HG03521 (cell line): ENCODE results near the gene PLXNA2.

Experiments
- ATAC-seq: cut with Tn5 transposase; IDR thresholded peaks from one replicate; pipeline ENCODE4 v1.9.1; 2021; ENCODE audit warnings: mild to moderate bottlenecking, moderate library complexity; ENCODE audit not compliant: unreplicated experiment

PLXNA2 gene

GRCh38 chr1:208078752-208079151 is 165.4 kb downstream of the PLXNA2 start:
- ATAC-seq = no peak

- ATAC-seq = no peak
Measured at GRCh38 chr1:208077232-208078075, 166.7 kb downstream of the PLXNA2 start.

- no peak for ATAC-seq
Measured at GRCh38 chr1:208074353-208074752, 169.8 kb downstream of the PLXNA2 start.

DNA sequence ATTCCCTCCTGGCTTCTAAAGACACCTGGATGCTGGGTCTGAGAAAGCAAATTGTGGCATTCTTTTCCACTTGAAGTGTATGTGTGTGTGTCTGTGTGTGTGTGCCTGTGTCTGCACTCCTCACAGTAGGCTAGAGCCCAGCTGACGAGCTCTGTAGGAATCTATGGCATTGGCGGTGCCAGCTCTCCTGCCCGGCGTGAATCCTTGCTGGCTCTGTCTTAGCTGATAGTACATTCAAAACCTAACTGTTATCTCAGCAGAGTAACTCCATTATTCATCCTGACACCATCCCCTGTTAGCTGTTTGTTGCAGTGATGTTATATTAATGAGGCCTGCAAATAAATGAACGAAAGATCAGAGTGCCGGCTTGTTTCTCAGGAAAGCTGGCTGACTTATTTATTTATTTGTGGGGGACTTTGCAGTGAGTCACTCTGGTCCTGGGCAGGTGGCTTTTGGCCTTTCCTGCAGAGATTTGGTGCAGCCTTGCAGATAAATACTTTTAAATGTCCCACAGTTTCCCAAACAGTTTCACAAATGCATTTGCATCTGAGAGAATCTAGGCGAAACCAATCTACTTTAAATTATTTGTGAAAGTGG is 172.7 kb downstream of the PLXNA2 start:
- no peak for ATAC-seq

DNA sequence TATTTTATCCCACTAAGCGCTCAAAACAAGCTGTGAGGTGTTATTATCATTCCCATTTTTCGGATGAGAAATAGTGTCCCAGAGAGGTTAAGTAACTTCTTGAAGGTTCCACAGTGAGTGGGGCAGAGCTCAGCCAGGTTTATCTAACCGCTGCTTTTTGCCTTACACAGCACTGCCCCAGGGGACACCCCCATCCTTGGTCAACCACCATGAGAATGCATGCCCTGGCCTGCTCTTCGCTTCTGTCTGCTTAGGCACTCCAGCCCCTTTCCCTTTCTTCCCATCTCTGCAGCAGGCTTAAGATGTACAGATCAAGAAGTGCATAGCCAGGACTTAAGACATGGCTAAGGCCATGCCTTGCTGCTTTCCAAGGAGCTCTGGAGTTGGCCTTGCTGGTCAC is 174.3 kb downstream of the PLXNA2 start:
- ATAC-seq = no peak

DNA sequence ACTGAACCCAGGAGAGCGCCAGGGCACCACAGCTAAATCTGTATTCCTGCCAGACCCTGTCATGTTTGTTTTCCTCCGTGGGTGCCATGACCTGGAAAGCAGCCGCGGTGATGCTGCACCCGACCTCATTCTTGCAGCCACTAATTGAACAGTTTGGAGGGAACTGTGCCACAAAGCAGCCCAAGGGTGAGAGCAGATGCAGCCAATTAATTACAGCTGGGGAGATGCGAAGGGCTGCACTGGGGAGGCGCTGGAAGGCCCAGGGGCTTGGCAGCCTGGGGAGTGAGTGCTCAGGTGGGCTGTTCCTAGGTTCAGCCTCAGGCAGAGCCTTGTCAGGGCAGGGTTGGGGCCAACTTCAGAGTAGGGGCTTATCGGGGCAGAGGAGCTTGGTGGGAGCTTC is 174.9 kb downstream of the PLXNA2 start:
- no peak for ATAC-seq

DNA sequence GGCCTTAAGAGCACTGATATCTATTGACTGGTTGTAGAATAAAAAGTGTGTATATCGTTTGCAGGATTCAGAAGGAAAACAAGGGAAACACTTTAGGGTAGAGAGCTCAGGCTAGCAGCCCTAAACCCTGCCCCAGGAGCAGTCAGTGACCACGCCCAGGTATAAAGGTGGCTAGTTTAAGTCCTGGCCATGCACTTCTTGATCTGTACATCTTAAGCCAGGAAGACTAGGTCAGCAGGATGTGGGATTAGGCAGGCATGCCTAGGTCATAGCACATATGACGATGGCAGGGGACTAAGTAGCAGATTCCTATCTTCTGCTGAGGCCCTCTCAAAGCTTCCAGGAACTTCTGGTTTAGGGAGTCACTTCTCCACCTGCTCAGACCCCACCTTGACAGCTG is 175.3 kb downstream of the PLXNA2 start:
- no peak for ATAC-seq

DNA sequence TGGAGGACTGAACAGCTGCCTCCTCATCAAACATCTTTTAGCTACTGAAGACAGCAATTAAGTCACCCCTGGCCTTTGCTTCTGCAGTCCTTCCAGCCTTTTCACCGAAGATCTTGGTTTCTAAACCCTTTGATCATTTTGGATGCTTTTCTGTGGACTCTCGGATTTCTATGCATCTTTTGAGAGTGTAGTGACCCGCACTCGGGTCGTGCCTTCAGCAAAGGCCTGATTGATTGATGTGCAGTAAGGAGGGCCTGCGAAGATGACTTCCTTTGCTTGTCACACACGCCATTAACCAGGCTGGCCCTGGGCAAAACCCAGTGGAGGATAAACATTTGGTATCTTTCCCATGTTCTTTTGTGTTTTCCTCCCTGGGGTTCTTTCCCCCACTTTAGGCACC is 175.8 kb downstream of the PLXNA2 start:
- ATAC-seq = no peak

DNA sequence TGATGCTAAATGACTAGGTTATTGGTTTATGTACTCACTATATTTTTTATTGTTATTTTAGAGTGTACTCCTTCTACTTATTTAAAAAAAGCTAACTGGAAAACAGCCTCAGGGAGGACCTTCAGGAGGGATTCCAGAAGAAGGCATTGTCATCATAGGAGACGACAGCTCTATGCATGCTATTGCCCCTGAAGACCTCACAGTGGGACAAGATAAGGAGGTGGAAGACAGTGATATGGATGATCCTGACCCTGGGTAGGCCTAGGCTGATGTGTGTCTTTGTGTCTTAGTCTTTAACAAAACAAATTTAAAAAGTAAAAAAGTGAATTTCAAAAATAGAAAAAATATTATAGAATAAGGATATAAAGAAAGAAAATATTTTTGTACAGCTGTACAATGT is 177.6 kb downstream of the PLXNA2 start:
- no peak for ATAC-seq

- ATAC-seq = no peak
Measured at GRCh38 chr1:208065862-208066261, 178.3 kb downstream of the PLXNA2 start.

DNA sequence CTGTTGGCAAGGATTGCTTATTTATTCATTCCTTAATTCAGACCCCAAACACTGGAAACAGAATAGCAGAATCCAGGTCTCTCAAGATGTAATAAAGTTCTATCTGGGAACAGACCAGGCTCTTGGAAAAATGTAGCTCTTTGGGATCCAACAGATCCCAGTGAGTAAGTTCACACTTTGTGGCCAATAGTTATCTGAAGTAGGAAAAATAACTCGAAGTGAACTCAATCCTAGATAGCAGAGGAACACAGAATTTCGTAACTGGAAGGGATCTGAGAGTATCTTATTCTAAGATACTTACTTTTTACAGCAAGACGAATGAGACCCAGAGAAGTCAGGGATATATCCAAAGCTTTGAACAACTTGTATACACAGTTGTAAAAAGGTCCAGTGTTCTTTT is 182.6 kb downstream of the PLXNA2 start:
- ATAC-seq = no peak

DNA sequence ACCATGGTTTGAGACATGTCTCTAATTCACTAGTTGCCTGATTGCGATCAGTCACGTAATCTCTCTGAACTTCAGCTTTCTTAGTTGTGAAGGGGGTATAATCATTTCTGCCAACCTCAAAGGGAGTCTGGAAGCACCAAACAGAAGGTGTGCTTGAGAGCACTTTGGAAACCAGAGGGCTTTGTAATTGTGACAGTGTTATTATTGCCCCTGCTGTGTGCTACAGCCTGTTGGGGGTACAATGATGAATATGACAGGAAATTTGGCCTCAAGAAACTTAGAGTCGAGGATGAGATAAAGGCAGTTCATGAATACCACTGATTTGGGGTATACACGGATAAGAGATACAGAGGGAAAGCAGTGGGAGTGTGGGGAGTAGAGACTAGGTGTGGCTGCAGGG is 183.1 kb downstream of the PLXNA2 start:
- no peak for ATAC-seq

DNA sequence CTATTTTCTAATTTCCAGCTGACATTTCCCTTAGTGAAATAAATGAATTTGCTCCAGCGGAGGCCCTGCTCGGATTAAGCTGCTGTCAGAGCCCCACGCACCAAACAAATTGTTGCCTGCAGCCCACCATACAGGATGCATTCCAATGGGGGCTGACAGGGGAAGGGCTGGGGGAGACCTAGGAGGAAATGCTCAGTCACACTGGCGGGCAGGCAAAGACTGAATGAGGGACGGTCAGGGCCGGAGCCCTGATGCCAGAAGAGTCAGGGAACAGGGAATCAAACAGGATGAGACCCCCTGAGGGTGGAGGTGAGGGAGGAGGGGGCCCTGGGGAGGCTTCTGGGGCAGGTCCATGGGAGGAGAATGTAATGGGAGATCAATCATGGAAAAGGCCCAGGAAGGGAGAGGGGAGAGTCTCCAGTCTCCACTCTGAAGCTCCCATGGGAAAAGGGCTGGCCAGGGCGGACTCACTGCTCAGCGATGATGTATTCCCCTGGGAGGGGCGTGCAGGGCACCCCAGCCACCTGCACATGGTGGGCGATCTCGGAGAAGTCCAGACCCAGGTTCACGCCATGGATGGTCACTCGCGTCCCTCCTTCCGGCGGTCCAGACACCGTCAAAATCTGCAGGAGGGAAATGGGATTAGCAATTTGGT is 183.8 kb downstream of the PLXNA2 start:
- no peak for ATAC-seq

GRCh38 chr1:208059409-208060001 is 184.7 kb downstream of the PLXNA2 start:
- ATAC-seq = no peak

DNA sequence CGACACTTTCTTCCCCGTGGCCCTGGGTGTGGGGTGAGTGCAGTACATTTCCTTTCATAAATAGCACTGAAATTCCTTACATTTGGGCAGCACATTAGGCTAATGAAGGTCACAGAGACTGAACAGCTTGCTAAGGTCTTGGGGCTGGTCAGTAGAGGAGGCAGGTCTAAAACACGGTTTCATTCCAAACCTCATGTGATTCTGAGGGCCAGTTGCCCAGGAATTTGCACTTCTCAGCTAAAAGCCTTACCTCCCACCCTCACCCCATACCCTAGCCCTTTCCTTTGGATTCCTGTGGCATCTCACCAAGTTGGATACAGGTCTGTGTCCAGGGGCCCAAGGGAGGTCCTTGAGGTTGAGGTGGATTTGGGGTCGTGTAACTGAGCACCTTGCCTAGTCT is 185.4 kb downstream of the PLXNA2 start:
- no peak for ATAC-seq

GRCh38 chr1:208058267-208058666 is 185.9 kb downstream of the PLXNA2 start:
- ATAC-seq = no peak

DNA sequence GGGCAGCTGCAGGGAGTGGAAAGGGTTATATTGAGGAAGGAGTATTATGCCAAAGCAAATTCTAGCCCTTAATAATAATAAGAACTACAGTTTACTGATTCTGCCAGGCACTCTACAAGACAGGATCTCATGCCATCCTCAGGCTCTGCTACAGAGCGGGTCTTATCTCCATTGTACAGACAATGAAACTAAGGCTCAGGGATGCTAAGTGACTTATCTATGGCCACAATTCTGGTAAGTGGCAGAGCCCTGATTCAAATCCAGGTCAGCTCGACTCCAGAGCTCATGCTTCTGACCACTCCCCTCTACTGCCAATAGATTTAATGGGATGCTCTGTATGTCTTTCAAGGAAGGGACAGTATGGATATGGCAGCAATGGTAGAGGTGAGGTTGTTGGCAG is 187.1 kb downstream of the PLXNA2 start:
- ATAC-seq = no peak

- no peak for ATAC-seq
Measured at GRCh38 chr1:208055535-208055934, 188.6 kb downstream of the PLXNA2 start.

DNA sequence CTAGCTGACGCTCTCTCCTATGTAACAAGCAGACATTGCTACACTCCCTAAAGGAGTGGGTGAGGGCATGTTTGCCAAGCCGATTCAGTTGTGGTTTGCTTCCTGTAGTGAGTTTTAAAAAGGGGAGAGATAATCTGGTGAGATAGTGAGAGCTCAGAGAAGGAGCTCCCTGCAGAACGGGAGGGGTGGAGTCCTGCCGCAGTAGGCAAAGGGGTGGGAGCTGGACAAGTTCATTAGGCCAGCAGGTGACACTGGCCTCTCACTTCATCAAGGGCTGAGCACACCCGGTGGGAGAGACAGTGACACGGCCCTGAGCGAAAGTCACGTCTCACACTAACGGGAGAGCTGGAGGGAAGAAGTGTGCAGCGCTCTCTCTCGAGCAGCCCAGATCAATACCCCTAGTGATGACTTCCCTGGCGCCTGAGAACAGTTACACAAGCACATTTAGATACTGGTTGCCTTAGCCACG is 189.2 kb downstream of the PLXNA2 start:
- no peak for ATAC-seq

GRCh38 chr1:208054485-208054884 is 189.7 kb downstream of the PLXNA2 start:
- no peak for ATAC-seq

GRCh38 chr1:208053661-208054060 is 190.5 kb downstream of the PLXNA2 start:
- no peak for ATAC-seq
